CD4-positive, alpha-beta T cell treated with Interleukin-4 for 1 hour (primary cell): Measurements from ENCODE around the gene SNX6.
"Not testable (repeated sequence)": the region's sequence is repeated elsewhere in the genome, so short reads cannot be mapped to it uniquely, and the experiment has no call there.

Experiments used
- DNase-seq, 2 donors: peaks; one replicate each; pipeline ENCODE4 v3.0.0-alpha.2; 2020 to 2022

Gene SNX6

GRCh38 chr14:34562037-34562775 is 67.7 kb downstream of the SNX6 start:
- not testable (repeated sequence) for DNase-seq

- not testable (repeated sequence) for DNase-seq
These were observed 73.5 kb downstream of the SNX6 start for GRCh38 chr14:34556498-34556829.

- DNase-seq = not testable (repeated sequence)
These were observed 74.1 kb downstream of the SNX6 start for GRCh38 chr14:34555583-34556497.

- DNase-seq = no peak
These were observed 75.3 kb downstream of the SNX6 start for GRCh38 chr14:34554540-34555250.

GRCh38 chr14:34549276-34549966 is 80.5 kb downstream of the SNX6 start:
- DNase-seq = not testable (repeated sequence)

- no peak for DNase-seq
These were observed 81.4 kb downstream of the SNX6 start for GRCh38 chr14:34548472-34548981.

- DNase-seq = not testable (repeated sequence)
These were observed 82.8 kb downstream of the SNX6 start for GRCh38 chr14:34547136-34547520.

- DNase-seq = not testable (repeated sequence)
These were observed 83.4 kb downstream of the SNX6 start for GRCh38 chr14:34546272-34547135.

GRCh38 chr14:34540181-34541059 is 89.5 kb downstream of the SNX6 start:
- DNase-seq = not testable (repeated sequence)

- peak; percentile 97 for DNase-seq
These were observed 90.4 kb downstream of the SNX6 start, which contains the start of gene EAPP for GRCh38 chr14:34539407-34540180. EAPP (minus strand) TSS chr14:34539701; CDS start chr14:34539628, 73 bp downstream.

GRCh38 chr14:34538871-34539406 is 91.0 kb downstream of the SNX6 start:
- no peak for DNase-seq

- DNase-seq = not testable (repeated sequence)
These were observed 91.9 kb downstream of the SNX6 start for GRCh38 chr14:34538096-34538495.

- no peak for DNase-seq
These were observed 92.3 kb downstream of the SNX6 start for GRCh38 chr14:34537677-34538009.

GRCh38 chr14:34536951-34537676 is 92.8 kb downstream of the SNX6 start:
- no peak for DNase-seq

- DNase-seq = no peak
These were observed 102.4 kb downstream of the SNX6 start for GRCh38 chr14:34527591-34527990.

- DNase-seq = not testable (repeated sequence)
These were observed 105.7 kb downstream of the SNX6 start for GRCh38 chr14:34524216-34524615.

GRCh38 chr14:34522496-34522895 is 107.5 kb downstream of the SNX6 start:
- no peak for DNase-seq

- not testable (repeated sequence) for DNase-seq
These were observed 108.9 kb downstream of the SNX6 start for GRCh38 chr14:34521071-34521470.
